Stimulated activated CD4-positive, alpha-beta T cell treated with anti-CD3 and anti-CD28 coated beads, Interleukin-4, amount 100 ng/mL, for 4 hours (primary cell): Measurements from ENCODE around the gene SELENOM.

ENCODE experiments used
- DNase-seq, 2 experiments: peaks; one replicate each; pipeline ENCODE4 v3.0.0-alpha.2; 2020

SELENOM gene

GRCh38 chr22:31107178-31107893 lies at the start of gene SELENOM:
Gene SELENOM, minus strand, starts transcription at chr22:31107568. Its CDS starts 63 bp downstream, at chr22:31107505.
- DNase-seq, result peak; percentile 82 to 83

DNA sequence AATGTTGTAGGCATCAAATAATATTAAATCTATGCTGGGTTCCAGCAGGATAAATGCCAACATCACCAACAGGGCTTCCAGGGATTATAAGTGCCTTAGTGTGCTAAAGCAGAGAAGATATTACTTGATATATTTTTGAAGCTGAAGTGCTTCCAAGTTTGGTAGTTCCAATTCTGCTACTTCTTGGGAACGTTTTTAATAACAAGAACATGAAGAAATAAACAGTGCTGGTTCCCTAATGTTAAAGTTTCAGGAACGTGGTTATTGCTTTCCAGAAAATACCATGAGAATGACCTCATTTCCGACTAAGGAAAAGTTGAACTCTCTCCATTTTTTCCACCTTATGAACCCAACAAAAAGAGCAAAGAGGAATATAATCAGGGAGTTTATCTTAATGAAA lies 48.1 kb upstream of the SELENOM start:
- DNase-seq, result no peak

DNA sequence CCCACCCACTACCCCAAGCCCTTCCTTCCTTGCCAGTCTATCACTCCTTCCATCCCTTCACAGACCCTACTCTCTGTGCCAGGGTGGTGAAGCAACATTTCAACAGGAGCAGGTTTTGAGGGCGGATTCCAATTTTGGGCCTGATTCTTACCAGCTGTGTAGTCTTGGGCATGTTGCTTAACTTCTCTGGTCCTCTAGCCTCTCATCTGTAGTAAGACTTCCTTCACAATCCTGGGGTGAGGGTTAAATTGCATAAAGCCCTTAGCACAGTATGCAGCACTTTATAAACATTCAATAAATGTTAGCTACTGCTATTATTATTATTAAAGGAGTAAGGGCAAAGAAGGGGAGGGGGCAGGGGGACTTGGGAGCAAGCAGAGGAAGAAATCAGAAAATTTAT lies 47.6 kb upstream of the SELENOM start:
- no peak for DNase-seq

DNA sequence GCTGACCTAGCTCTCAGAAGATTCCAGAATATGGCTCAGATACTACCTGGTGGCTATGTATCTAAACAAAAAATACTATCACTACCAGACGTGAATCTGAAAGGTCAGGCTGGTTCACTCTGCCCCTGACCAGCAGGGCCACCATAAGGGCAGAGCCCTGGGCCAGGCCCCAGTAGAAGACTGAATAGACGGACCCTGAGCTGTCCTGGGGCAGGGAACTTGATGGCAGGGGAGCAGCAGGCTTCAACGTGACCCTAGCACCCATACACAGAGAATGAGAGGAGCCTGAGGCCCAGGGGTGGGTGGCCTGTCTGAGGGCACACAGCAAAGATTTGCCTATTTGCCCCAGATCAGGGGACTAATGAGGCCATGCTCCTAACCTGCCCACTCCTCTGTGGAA lies 46.0 kb upstream of the SELENOM start:
- no peak for DNase-seq

DNA sequence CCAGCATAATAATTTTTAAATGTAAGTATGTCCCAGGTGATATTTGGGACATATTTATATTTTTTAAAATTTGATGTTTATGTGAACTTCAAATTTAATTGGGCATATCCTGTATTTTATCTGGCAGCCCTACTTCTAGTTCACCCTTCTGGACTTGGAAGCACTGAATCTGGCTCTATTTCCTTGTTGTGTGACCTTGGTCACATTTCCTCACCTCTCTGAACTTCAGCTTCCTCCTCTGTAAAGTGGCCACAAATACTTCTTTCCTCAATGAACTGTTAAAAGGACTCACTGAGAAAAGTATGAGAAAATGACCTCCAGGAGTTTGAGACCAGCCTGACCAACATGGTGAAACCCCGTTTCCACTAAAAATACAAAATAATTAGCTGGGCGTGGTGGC lies 44.5 kb upstream of the SELENOM start:
- DNase-seq, result no peak

DNA sequence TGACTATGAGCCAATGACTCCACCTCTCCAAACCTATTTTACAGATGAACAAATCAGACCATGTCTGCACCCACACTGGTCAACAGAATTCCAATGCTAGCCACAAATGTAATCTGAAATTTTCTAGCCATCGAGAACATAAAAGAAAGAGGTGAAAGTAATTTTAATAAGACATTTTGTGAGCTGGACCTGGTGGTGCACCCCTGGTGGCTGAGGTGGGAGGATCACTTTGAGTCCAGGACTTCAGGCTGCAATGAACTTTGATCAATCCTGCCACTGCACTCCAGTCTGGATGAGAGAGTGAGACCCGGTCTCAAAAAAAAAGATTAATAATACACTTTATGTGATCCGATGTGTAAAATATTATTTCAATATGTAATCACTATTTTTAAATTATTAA lies 43.2 kb upstream of the SELENOM start:
- DNase-seq, result no peak

DNA sequence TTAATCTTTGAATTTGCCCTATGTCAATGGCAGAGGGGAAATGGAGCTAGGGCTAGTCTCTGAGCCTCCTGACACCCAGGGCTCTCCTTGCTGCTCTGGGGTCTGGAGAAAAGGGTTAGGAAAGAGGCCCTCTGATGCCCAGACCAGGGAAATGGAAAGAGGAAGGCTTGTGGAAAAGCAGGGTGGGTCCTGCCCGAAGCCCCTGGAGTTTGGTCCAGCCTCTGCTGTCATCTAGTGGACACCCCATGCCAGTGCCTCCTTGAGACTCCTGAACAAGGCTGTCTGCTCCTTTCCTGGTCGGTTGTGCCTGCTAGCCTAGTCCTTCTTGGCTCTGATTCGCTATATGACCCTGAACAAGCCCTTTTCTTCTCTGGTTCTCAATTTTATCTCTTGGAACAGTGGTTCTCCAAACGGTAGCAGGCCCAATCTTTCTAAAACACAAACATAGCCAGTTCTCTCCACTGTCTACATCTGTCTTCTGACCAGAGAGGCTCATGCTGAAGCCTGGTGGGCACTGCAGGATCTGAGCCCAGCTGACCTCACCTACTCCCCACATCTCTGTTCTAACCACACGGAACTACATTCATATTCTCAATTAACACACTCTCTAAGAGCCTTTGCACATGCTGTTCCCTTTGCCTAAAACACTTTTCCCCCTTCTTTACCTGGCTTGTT lies 41.7 kb upstream of the SELENOM start:
- DNase-seq, result peak in 1 of 2 experiments; percentile 12

GRCh38 chr22:31148488-31148887 lies 41.1 kb upstream of the SELENOM start:
- DNase-seq, result no peak

DNA sequence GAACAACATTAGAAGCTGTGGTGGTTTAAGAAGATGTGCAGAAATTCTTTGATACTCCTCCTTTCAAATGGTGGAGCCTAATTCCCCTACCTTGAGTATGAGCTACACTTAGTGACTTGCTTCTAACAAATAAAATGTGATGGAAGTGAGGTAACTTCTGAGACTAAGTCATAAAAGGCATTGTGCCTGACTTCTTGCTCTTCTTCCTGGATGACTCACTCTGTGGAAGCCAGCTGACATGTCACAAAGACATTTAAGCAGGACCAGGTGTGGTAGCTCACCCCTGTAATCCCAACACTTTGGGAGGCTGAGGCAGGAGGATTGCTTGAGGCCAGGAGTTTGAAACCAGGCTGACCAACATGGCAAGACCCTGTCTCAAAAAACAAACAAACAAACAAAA lies 36.9 kb upstream of the SELENOM start:
- DNase-seq, result no peak

GRCh38 chr22:31143537-31143936 lies 36.2 kb upstream of the SELENOM start:
- DNase-seq, result no peak

DNA sequence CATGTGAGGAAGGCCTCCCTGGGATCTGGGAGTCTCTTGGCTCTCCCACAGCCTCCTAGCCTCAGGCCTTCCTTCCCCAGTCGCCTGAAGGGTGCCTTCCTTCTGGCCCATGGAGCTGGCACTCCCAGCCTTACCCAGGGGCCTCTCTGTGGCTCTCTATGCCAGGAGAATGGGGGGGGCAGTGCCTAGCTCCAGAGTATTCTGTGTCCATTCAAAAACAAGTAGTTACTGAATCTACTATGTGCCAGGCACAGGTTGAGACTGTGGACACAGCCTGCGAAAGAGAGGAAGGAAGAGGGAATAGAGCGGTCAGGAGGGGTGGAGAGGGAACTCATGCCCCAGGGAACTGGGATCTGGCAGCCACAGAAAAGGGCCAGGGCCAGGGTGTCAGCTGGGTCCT lies 35.7 kb upstream of the SELENOM start:
- DNase-seq, result no peak

DNA sequence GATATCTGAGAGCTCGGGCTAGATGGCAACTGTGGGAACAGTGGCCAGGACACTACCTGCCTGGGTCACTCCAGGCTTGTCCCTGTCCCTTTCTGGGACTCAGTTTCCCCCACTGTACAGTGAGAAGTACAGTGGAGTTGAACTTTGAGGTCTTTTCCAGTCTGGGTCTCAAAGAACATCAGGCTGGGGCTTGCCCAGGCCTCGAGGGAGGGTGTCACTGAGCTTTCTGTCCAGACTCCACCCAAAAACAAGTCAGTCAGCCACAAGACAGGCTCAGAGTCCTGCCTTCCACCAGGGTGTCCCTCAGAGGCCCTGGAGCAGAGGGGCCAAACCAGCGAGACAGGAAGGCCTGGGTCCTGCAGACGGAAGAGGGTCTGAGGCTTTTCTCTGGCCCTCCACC lies 34.9 kb upstream of the SELENOM start:
- DNase-seq, result no peak

DNA sequence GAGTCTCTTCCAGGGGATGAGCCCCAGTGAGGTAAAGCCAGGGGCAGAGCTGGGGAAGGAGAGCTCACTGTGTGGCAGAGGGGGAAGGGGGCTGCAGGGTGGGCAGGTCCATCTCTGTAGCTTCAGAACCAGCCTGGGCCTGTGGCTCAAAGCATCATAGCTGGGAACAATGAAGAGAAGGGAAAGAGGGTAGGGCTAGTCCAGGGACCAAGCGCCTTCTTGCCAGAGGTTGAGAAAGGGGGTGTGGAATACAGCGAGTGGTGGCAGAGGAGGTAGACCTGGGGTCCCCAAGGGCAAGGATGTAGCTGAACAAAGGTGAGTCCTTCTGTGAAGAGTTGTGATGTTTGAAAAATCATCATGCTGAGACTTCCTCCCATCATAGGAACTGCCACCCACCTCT lies 34.2 kb upstream of the SELENOM start:
- no peak for DNase-seq

- no peak for DNase-seq
Measured at GRCh38 chr22:31140746-31141145, 33.4 kb upstream of the SELENOM start.

GRCh38 chr22:31139866-31140716 lies 32.7 kb upstream of the SELENOM start, which contains the start of gene PLA2G3:
Gene PLA2G3, minus strand, starts transcription at chr22:31140508. Its CDS starts 154 bp downstream, at chr22:31140354.
- no peak for DNase-seq

- no peak for DNase-seq
Measured at GRCh38 chr22:31139066-31139465, 31.7 kb upstream of the SELENOM start.

GRCh38 chr22:31138126-31138525 lies 30.8 kb upstream of the SELENOM start:
- DNase-seq, result no peak

DNA sequence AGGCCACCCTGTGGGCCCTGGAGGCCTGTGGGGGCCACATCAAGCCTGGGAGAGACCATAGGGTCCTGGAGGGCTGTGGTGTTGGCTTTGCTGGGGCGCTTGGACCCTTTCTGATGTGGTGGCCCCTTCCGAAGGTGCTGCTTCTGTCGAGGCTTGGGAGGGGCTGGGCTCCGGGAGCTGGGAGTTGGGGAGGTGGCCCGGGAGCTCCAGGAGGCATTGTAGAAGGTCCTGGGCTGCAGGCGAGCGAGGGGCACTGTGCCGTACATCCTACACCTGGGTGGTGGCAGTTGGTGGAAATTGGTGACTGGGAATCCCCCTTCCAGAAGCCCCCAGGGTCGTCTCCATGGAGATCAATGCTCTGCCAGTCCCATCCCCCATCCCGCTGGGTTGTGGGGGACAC lies 30.4 kb upstream of the SELENOM start:
- no peak for DNase-seq

GRCh38 chr22:31136711-31137110 lies 29.3 kb upstream of the SELENOM start:
- no peak for DNase-seq

GRCh38 chr22:31136155-31136554 lies 28.8 kb upstream of the SELENOM start:
- no peak for DNase-seq

DNA sequence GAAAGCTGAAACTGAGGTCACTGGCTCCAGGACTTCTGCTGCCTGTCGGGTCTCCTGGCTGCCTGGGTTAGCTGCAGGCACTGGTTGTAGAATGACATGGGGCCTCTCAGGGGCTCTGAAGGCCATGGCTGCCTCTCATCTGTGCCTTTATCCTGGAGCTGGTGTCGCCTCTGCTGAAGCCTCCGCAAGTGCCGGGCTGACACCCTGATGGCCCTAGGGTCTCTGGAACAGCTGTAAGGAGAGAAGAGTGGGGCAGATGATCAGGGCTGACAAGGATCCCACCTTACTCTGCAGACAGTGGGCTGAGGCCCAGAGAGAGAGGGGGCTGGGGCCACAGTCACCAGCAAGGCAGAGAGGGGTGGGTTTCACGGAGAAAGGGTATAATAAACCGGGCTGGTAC lies 28.3 kb upstream of the SELENOM start:
- DNase-seq, result no peak

DNA sequence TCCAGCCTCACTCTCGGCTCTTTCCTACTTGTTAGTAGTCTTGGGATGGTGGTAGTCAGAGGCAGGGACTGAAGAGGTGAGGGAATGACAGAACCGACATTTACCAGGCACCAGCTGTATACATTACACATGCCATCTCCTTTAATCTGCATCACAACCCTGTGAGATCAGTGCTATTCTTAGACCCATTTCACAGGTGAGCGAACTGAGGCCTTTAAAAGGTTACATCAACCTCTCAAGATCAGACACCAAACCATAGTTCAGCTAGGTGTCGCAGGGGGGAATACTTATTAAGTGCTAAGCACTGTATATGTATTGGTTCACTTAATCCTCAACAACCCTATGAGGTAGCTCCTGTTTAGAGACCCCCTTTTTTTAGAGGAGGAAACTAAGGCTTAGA lies 27.3 kb upstream of the SELENOM start:
- no peak for DNase-seq

- no peak for DNase-seq
Measured at GRCh38 chr22:31133911-31134310, 26.5 kb upstream of the SELENOM start.

DNA sequence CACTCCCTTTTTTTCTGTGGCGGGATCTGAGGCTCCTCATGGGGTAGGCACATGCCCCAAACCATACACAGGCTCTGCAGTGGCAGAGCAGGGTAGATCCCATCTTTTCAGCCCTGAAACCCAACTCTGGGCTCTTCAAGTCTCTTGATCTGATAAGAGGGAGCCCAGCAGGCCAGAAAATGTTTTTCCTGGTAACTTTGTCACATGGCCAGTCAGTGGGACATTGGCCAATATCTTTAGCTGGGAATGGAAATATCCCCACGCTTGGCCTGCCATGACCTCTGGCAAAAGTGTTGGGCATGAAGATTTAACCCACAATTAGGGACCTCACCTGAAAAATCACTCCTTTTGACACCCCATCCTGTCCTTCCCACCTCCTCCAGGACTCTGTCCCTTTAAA lies 23.5 kb upstream of the SELENOM start:
- DNase-seq, result no peak
